ENCODE results near the gene BCL7A. TPM values are rescaled to one million over a fixed set of nuclear protein-coding genes. Genes with fewer than 3 reads are reported as not detected.

Gene BCL7A
- total and polyA plus RNA-seq, 10 of the 15 experiments (the other 5 are each of a cell fraction or from before 2014, with no cell fraction given): 0.37 to 17.2 (median 11.7) TPM

GRCh38 chr12:121990692-121991603 lies 30.7 kb upstream of the BCL7A start (continued):
- TF ChIP-seq ATF3 (IDR thresholded peaks at IDR 0.05; ENCODE audit: borderline replicate concordance, extremely low read depth, low read depth, low read length): 0 out of 2 replicates have a peak, but pooled peaks have one; percentile 23
- TF ChIP-seq RBBP5 (conservative IDR thresholded peaks at IDR 0.05): no peak
- no peak for TF ChIP-seq CTCF (IDR thresholded peaks at IDR 0.05 in 2 of 3, conservative IDR thresholded peaks at IDR 0.05 in 1 of 3; ENCODE audit: control insufficient read depth in 2 of 3, extremely low read depth in 1 of 3, insufficient read depth in 1 of 3, low read depth in 3 of 3, low read length in 3 of 3)
- no peak for TF ChIP-seq HCFC1 (IDR thresholded peaks at IDR 0.05; ENCODE audit: low read length)
- TF ChIP-seq SPI1 (IDR thresholded peaks at IDR 0.05; ENCODE audit: borderline replicate concordance, insufficient read depth, low read depth, low read length): peak; percentile 75
- no peak for TF ChIP-seq STAT1 (conservative IDR thresholded peaks at IDR 0.05)
- TF ChIP-seq FOXM1 (IDR thresholded peaks at IDR 0.05; ENCODE audit: low read depth, low read length): peak; percentile 93
- peak; percentile 96; the same call in 1 of the 2 replicates for TF ChIP-seq MTA3 (IDR thresholded peaks at IDR 0.05; ENCODE audit: borderline replicate concordance, low read length)
- no peak; the same call in 1 of the 2 replicates for TF ChIP-seq ZSCAN29 (IDR thresholded peaks at IDR 0.05)
- TF ChIP-seq NR2C1 (IDR thresholded peaks at IDR 0.05): no peak
- TF ChIP-seq ZNF24 (IDR thresholded peaks at IDR 0.05): peak; percentile 86; the same call in 1 of the 2 replicates
- TF ChIP-seq BACH1 (IDR thresholded peaks at IDR 0.05; ENCODE audit: borderline replicate concordance): peak; percentile 88; the same call in 1 of the 2 replicates
- no peak for TF ChIP-seq HDAC6 (IDR thresholded peaks at IDR 0.05; ENCODE audit: unreplicated experiment)
- no peak for TF ChIP-seq EGR1 (IDR thresholded peaks at IDR 0.05; ENCODE audit: borderline replicate concordance in 1 of 2, low read depth in 2 of 2, low read length in 2 of 2)
- TF ChIP-seq ZNF592 (IDR thresholded peaks at IDR 0.05): no peak
- TF ChIP-seq TBL1XR1 (IDR thresholded peaks at IDR 0.05; ENCODE audit: low read depth, low read length): peak; percentile 75; the same call in 1 of the 2 replicates
- TF ChIP-seq IKZF2 (IDR thresholded peaks at IDR 0.05): peak; percentile 86 to 89
- TF ChIP-seq ZBTB40 (IDR thresholded peaks at IDR 0.05; ENCODE audit: borderline replicate concordance): no peak

Data from GM12878 (cell line).